PFSK-1 (cell line): ENCODE results near the gene RPL31.

Experiments
- POLR2AphosphoS5 ChIP-seq: IDR thresholded peaks from 2 replicates; pipeline ENCODE4 v1.6.1; 2012; ENCODE audit warnings: low read depth, mild to moderate bottlenecking, control low read depth, low read length, moderate library complexity
- TAF1 ChIP-seq: IDR thresholded peaks from 2 replicates; pipeline ENCODE4 v1.6.1; 2012; ENCODE audit warnings: low read length, control low read depth, borderline replicate concordance; ENCODE audit not compliant: insufficient read depth

DNA sequence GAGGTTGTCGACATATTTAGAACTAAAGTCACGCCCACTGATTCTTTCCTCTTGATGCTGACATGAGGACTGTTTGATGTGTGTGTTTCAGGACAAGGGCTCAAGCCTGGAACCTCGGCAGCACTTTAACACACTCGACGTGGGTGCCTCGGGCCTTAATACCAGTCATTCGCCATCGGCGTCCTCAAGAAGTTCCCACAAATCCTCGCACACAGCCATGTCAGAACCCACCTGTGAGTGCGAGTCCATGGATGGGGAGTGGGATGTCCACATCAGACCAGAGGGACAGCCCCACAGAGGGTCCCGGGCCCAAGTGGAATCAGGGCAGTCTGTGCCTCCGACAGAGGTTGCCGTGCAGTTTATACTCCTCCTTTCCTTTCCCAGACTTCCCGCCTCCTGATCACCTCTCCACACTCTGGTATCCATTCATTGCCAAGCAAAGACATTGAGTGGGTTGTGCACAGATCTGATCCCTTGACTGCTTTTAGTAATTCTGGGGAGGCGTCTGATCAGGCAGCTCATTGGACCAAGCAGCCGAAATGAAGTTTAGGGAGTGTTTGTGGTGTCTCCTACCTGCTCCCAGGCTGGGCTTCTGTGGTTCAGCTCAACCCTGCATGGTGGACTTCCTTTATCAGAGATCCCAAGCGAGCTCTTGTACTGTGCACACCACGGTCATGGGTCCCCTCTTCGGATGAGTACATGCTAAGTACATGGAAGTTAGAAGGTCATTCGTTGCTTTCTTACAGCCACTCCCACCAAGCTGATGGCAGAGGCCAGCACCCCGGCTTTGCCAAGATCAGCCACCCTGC is 27.2 kb upstream of the RPL31 start:
- TF ChIP-seq TAF1 (no peak), POLR2AphosphoS5 (no peak)
